AG04449 (cell line): ENCODE measurements around the gene CETP.

Experiments
- CTCF ChIA-PET: fragments of 350-600 bp; formaldehyde crosslinking; extraction: SDS; loops from one replicate; lab custom pipeline; 2021; ENCODE audit warnings: antibody characterized with exemption; lab: Yijun Ruan, JAX
- POLR2A ChIA-PET: fragments of 400-600, 350-600 bp; formaldehyde crosslinking; extraction: SDS; loops from one replicate; lab custom pipeline; 2020; ENCODE audit warnings: antibody characterized with exemption, inconsistent platforms; lab: Yijun Ruan, JAX
- DNase-seq: peaks from one replicate; pipeline ENCODE4 v3.0.0-alpha.2; 2010; ENCODE audit warnings: low read depth, low spot score
- H3K4me3 ChIP-seq: 2 replicates; pipeline ENCODE4 v1.5.1; 2011; ENCODE audit warnings: low read depth, mild to moderate bottlenecking, control low read depth, low read length
- TF ChIP-seq, protein P1 (sequence below): IDR thresholded peaks from one replicate; pipeline ENCODE4 v1.5.1; 2011; ENCODE audit warnings: mild to moderate bottlenecking, moderate library complexity, low read length, control low read depth, inconsistent platforms; ENCODE audit not compliant: insufficient read depth; ENCODE audit errors: missing control alignments

The CETP gene

DNA sequence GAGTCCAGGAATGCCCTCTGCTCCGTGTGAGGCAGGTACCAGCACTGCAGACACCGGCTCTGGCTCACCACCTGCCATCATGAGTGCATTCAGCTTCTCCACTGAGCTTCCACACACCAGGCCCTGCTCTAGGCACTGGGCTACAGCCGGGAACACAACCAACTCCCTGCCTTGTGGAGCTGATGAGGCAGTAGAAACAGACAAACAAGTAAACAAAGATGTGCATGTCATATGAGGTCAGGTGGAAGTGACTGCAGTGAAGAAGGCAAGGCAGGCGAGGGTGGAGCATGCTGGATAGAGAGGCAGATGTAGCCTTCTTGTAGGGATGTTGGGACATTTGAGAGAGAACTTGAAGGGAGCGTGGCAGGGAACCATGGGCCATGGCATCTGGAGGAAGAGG, 32.6 kb downstream of the CETP start:
- TF ChIP-seq, protein P1, sequence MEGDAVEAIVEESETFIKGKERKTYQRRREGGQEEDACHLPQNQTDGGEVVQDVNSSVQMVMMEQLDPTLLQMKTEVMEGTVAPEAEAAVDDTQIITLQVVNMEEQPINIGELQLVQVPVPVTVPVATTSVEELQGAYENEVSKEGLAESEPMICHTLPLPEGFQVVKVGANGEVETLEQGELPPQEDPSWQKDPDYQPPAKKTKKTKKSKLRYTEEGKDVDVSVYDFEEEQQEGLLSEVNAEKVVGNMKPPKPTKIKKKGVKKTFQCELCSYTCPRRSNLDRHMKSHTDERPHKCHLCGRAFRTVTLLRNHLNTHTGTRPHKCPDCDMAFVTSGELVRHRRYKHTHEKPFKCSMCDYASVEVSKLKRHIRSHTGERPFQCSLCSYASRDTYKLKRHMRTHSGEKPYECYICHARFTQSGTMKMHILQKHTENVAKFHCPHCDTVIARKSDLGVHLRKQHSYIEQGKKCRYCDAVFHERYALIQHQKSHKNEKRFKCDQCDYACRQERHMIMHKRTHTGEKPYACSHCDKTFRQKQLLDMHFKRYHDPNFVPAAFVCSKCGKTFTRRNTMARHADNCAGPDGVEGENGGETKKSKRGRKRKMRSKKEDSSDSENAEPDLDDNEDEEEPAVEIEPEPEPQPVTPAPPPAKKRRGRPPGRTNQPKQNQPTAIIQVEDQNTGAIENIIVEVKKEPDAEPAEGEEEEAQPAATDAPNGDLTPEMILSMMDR = no peak
- CTCF ChIA-PET = no interaction called here
- POLR2A ChIA-PET = no interaction called here
- no peak overlapping the region for H3K4me3 ChIP-seq
- DNase-seq = no peak

DNA sequence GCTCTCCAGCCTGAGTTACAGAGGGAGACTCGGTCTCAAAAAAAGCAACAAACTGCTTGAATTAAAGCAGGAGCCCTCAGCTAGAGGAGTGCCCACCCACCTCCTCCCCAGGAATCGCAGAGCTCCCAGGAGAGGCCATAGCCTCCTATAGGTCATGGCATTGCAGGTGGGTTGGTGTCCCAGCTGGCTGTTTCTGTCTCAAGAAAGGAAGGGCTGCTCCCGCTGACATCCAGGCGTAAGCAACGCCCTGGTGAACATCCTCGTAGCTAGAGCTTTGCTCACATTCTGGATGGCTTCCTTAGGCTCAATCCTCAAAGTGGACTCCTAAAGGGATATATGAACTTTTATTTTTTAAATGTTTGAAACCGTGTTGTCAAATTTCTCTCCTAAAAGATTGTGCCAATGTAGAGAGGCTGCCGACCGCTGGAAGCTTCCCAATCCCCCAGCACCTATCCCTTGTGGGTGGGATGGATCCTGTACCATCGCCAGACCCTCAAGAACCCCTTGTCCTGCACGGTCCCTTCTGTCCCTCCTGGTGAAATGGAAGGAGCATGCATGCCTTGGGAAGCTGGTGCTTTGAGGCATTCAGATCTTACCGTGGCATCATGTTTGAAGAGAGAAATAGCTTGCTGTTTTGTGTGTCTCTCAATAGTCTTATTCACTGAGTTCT, 33.5 kb downstream of the CETP start:
- TF ChIP-seq, protein P1 = no peak
- no peak overlapping the region for H3K4me3 ChIP-seq
- ChIA-PET POLR2A (no interaction called here), CTCF (no interaction called here)
- DNase-seq = no peak

DNA sequence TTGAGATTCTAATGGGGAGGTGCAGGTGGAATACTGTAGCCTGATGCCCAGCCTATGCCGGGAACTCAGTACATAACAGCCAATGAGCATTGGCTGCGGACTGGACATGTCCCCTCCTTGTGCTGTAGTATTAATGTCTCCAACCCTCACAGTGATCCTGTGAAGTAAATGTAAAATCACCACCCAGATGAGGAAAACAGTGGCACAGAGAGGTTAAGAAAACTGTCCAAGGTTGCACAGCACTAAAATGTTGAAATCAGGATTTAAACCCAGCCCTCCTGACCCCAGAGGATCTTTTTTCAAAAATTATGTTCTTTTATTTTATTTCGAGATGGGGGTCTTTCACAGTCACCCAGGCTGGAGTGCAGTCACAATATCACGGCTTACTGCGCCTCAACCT, 35.5 kb downstream of the CETP start:
- TF ChIP-seq, protein P1 = no peak
- ChIA-PET CTCF (no interaction called here), POLR2A (interaction anchor here (1.0 kb wide), 1 partner anchor 8 kb away, joined by 3 read pairs; the partner anchor contains the start of gene NLRC5)
- DNase-seq = no peak
- no peak overlapping the region for H3K4me3 ChIP-seq

DNA sequence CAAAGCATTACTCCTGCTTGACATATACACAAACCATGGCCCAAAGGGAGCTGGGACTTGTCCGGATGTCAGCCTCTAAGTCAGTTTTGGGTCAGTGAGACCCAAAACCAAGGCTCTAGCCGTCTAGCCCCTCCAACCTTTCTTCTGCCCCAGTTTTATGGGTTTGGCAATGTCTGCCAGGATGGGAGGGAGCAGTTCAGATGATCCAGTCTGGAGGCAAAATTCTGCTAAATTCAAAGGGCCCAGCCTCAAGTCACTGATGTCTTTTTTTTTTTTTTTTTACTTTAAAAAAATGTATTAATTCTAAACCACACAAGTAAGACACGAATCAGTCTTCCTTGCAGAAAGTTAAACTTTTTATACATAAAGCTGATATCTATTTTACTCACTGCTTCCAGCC, 36.2 kb downstream of the CETP start:
- no peak for DNase-seq
- POLR2A ChIA-PET = interaction anchor here (1.0 kb wide), 1 partner anchor 9 kb away, joined by 3 read pairs; the partner anchor contains the start of gene NLRC5
- TF ChIP-seq, protein P1 = no peak
- CTCF ChIA-PET = interaction anchor here (0.7 kb wide), 1 partner anchor 441 kb away, joined by 4 read pairs; no protein-coding TSS in a partner anchor
- H3K4me3 ChIP-seq = no peak overlapping the region

DNA sequence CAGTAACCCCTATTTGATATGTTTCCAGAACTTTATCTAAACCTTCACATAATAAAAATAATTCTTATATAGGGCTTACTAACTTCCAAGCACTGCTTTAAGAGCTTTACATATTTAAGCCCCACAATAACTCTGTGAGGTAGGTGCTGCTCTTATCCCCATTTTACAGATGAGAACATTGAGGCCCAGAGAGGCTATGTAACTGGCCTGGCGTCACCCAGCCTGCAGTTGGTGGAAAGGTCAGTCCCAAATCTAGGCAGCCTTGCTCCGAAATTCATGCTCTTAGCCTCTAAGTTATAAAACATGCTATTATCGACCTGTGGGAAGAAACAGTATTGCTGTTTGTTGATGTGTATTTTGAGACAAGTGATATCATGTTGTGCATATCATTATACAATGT, 36.6 kb downstream of the CETP start:
- H3K4me3 ChIP-seq = no peak overlapping the region
- ChIA-PET POLR2A (interaction anchor here (1.0 kb wide), 1 partner anchor 9 kb away, joined by 3 read pairs; the partner anchor contains the start of gene NLRC5), CTCF (interaction anchor here (0.7 kb wide), 1 partner anchor 441 kb away, joined by 4 read pairs; no protein-coding TSS in a partner anchor)
- DNase-seq = no peak
- TF ChIP-seq, protein P1 = no peak

DNA sequence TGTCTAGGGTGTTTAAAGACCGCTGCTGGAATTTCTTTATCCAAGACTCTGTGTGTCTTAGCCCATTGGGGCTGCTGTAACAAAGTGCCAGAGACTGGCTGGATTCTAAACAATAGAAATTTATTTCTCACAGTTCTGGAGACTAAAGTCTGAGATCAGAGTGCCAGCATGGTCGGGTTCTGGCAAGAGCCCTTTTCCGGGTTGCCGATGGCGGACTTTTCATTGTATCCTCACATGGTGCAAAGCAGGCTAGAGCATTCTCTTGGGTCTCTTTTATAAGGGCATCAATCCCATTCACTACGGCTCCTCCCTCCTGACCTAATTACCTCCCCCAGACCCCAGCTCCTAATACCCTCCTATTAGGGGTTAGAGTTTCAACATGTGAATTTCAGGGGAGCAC, 37.1 kb downstream of the CETP start:
- TF ChIP-seq, protein P1 = no peak
- CTCF ChIA-PET = interaction anchor here (1.2 kb wide), 1 partner anchor 132 kb away, joined by 4 read pairs; no protein-coding TSS in a partner anchor
- POLR2A ChIA-PET = interaction anchor here (1.2 kb wide), 1 partner anchor 10 kb away, joined by 5 read pairs; the partner anchor contains the start of gene NLRC5
- no peak for DNase-seq
- no peak overlapping the region for H3K4me3 ChIP-seq
